GM18517 (cell line): ENCODE measurements around the gene PDK2.
A peak's percentile ranks its signal among the peaks of the same experiment; 100 is the strongest.

Source experiments
- ATAC-seq: cut with Tn5 transposase; IDR thresholded peaks from one replicate; pipeline ENCODE4 v1.9.1; 2021; ENCODE audit warnings: mild to moderate bottlenecking, moderate library complexity; ENCODE audit not compliant: unreplicated experiment

Gene PDK2

GRCh38 chr17:50094753-50095619, at the start of gene PDK2:
Gene PDK2, plus strand, starts transcription at chr17:50095351. Its CDS starts 85 bp downstream, at chr17:50095436.
- ATAC-seq, result peak; percentile 87

GRCh38 chr17:50046179-50046578, 49.0 kb upstream of the PDK2 start:
- ATAC-seq, result no peak

GRCh38 chr17:50046667-50047066, 48.5 kb upstream of the PDK2 start:
- ATAC-seq, result no peak

GRCh38 chr17:50047083-50047482, 48.1 kb upstream of the PDK2 start:
- no peak for ATAC-seq

GRCh38 chr17:50047488-50048126, 47.5 kb upstream of the PDK2 start:
- no peak for ATAC-seq

GRCh38 chr17:50048146-50048720, 46.9 kb upstream of the PDK2 start:
- no peak for ATAC-seq

- ATAC-seq, result no peak
Measured at GRCh38 chr17:50048988-50049387, 46.2 kb upstream of the PDK2 start.

- no peak for ATAC-seq
Measured at GRCh38 chr17:50049636-50050035, 45.5 kb upstream of the PDK2 start.

GRCh38 chr17:50050431-50051032, 44.6 kb upstream of the PDK2 start:
- ATAC-seq, result no peak

GRCh38 chr17:50051082-50051576, 44.0 kb upstream of the PDK2 start:
- no peak for ATAC-seq

GRCh38 chr17:50051606-50052005, 43.5 kb upstream of the PDK2 start:
- no peak for ATAC-seq

GRCh38 chr17:50052241-50052796, 42.8 kb upstream of the PDK2 start:
- no peak for ATAC-seq

GRCh38 chr17:50052822-50053653, 42.1 kb upstream of the PDK2 start:
- no peak for ATAC-seq

- ATAC-seq, result no peak
Measured at GRCh38 chr17:50053654-50053960, 41.5 kb upstream of the PDK2 start.

GRCh38 chr17:50055055-50055425, 40.1 kb upstream of the PDK2 start:
- ATAC-seq, result no peak

- no peak for ATAC-seq
Measured at GRCh38 chr17:50055426-50056216, 39.5 kb upstream of the PDK2 start, which contains the start of gene ITGA3. Gene ITGA3, plus strand, starts transcription at chr17:50056110. Its CDS starts 330 bp downstream, at chr17:50056440.

- ATAC-seq, result no peak
Measured at GRCh38 chr17:50056217-50056960, 38.8 kb upstream of the PDK2 start.

- no peak for ATAC-seq
Measured at GRCh38 chr17:50056961-50057330, 38.2 kb upstream of the PDK2 start.

- ATAC-seq, result no peak
Measured at GRCh38 chr17:50057521-50057991, 37.6 kb upstream of the PDK2 start.
